H9 (cell line): ENCODE measurements around the gene ZNF641. TPM values are rescaled to one million over a fixed set of nuclear protein-coding genes. Genes with fewer than 3 reads are reported as not detected.
"Not testable (repeated sequence)": the region's sequence is repeated elsewhere in the genome, so short reads cannot be mapped to it uniquely, and the experiment has no call there.

Experiments
- DNase-seq: peaks from one replicate; pipeline ENCODE4 v3.0.0-alpha.2; 2017
- H2AFZ ChIP-seq: one replicate; pipeline ENCODE4 v1.6.1; 2013; ENCODE audit warnings: mild to moderate bottlenecking, low read length, control low read depth, moderate library complexity
- H2AK5ac ChIP-seq: 2 replicates; pipeline ENCODE4 v1.6.1; 2013; ENCODE audit warnings: low read length, control low read depth, mixed read lengths; ENCODE audit not compliant: insufficient read length
- H2BK120ac ChIP-seq: one replicate; pipeline ENCODE4 v1.6.1; 2013; ENCODE audit warnings: low read depth, mild to moderate bottlenecking, low read length, control low read depth, inconsistent platforms; ENCODE audit not compliant: poor library complexity, severe bottlenecking
- H2BK12ac ChIP-seq: 2 replicates; pipeline ENCODE4 v1.6.1; 2013; ENCODE audit warnings: low read length, control low read depth, mixed read lengths, low read depth; ENCODE audit not compliant: insufficient read length
- H2BK15ac ChIP-seq: 2 replicates; pipeline ENCODE4 v1.6.1; 2013; ENCODE audit warnings: low read depth, low read length, control low read depth
- H2BK20ac ChIP-seq: one replicate; pipeline ENCODE4 v1.6.1; 2013; ENCODE audit warnings: low read depth, mild to moderate bottlenecking, low read length, control low read depth, inconsistent platforms; ENCODE audit not compliant: poor library complexity, severe bottlenecking
- H2BK5ac ChIP-seq: 2 replicates; pipeline ENCODE4 v1.6.1; 2013; ENCODE audit warnings: low read length, control low read depth, mixed read lengths; ENCODE audit not compliant: insufficient read length
- H3K14ac ChIP-seq: 2 replicates; pipeline ENCODE4 v1.6.1; 2013; ENCODE audit warnings: low read length, control low read depth; ENCODE audit not compliant: insufficient read depth
- H3K18ac ChIP-seq: 2 replicates; pipeline ENCODE4 v1.6.1; 2013; ENCODE audit warnings: low read depth, mild to moderate bottlenecking, mixed read lengths, low read length, control low read depth; ENCODE audit not compliant: insufficient read length
- H3K23ac ChIP-seq: 2 replicates; pipeline ENCODE4 v1.6.1; 2013; ENCODE audit warnings: low read length, control low read depth, mixed read lengths, low read depth; ENCODE audit not compliant: insufficient read length
- H3K23me2 ChIP-seq: 2 replicates; pipeline ENCODE4 v1.6.1; 2013; ENCODE audit warnings: low read depth, mild to moderate bottlenecking, mixed read lengths, low read length, control low read depth; ENCODE audit not compliant: insufficient read length, poor library complexity, severe bottlenecking
- H3K27ac ChIP-seq: 2 replicates; pipeline ENCODE4 v1.5.1; 2013; ENCODE audit warnings: low read length, control low read depth, mixed read lengths, low read depth; ENCODE audit not compliant: insufficient read length
- H3K27me3 ChIP-seq: 2 replicates; pipeline ENCODE4 v1.6.1; 2013; ENCODE audit warnings: low read length, control low read depth, inconsistent platforms; ENCODE audit not compliant: insufficient read depth
- H3K4ac ChIP-seq: 2 replicates; pipeline ENCODE4 v1.6.1; 2013; ENCODE audit warnings: low read depth, mild to moderate bottlenecking, control low read depth, inconsistent platforms, low read length, moderate library complexity
- H3K4me1 ChIP-seq: 2 replicates; pipeline ENCODE4 v1.6.1; 2013; ENCODE audit warnings: low read length, control low read depth, inconsistent platforms; ENCODE audit not compliant: insufficient read depth
- H3K4me2 ChIP-seq: 2 replicates; pipeline ENCODE4 v1.6.1; 2013; ENCODE audit warnings: low read length, control low read depth, mixed read lengths; ENCODE audit not compliant: insufficient read length, insufficient read depth
- H3K56ac ChIP-seq: 2 replicates; pipeline ENCODE4 v1.6.1; 2013; ENCODE audit warnings: low read depth, mild to moderate bottlenecking, mixed read lengths, low read length, control low read depth; ENCODE audit not compliant: insufficient read length
- H3K79me1 ChIP-seq: 2 replicates; pipeline ENCODE4 v1.6.1; 2013; ENCODE audit warnings: low read depth, mild to moderate bottlenecking, moderate library complexity, low read length, control low read depth, inconsistent platforms; ENCODE audit not compliant: insufficient read depth, poor library complexity, severe bottlenecking
- H3K79me2 ChIP-seq: 2 replicates; pipeline ENCODE4 v1.6.1; 2013; ENCODE audit warnings: low read length, control low read depth, inconsistent platforms; ENCODE audit not compliant: insufficient read depth
- H3K9ac ChIP-seq: 2 replicates; pipeline ENCODE4 v1.6.1; 2013; ENCODE audit warnings: low read length, control low read depth, mixed read lengths; ENCODE audit not compliant: insufficient read length; ENCODE audit errors: extremely low read depth
- H3K9me3 ChIP-seq: one replicate; pipeline ENCODE4 v1.6.1; 2013; ENCODE audit warnings: low read depth, low read length, inconsistent platforms; ENCODE audit not compliant: control insufficient read depth
- H3T11ph ChIP-seq: one replicate; pipeline ENCODE4 v1.6.1; 2013; ENCODE audit warnings: mild to moderate bottlenecking, low read length, control low read depth, inconsistent platforms
- H4K20me1 ChIP-seq: one replicate; pipeline ENCODE4 v1.6.1; 2013; ENCODE audit not compliant: control insufficient read depth, insufficient read length, insufficient read depth
- H4K5ac ChIP-seq: 2 replicates; pipeline ENCODE4 v1.6.1; 2013; ENCODE audit warnings: low read depth, mild to moderate bottlenecking, mixed read lengths, low read length, control low read depth; ENCODE audit not compliant: insufficient read length
- H4K8ac ChIP-seq: replicated peaks from 2 replicates; pipeline ENCODE4 v1.6.1; 2013; ENCODE audit warnings: low read length, control low read depth, mixed read lengths, low read depth; ENCODE audit not compliant: insufficient read length
- H4K91ac ChIP-seq: 2 replicates; pipeline ENCODE4 v1.6.1; 2013; ENCODE audit warnings: low read depth, mild to moderate bottlenecking, moderate library complexity, mixed read lengths, low read length, control low read depth; ENCODE audit not compliant: insufficient read length
- H3K27ac Mint-ChIP-seq, 3 experiments: 2 replicates in 2 of 3; 3 replicates in 1 of 3; pipeline ENCODE4 v1.8.0; 2020 to 2021; ENCODE audit warnings: mixed read lengths in 3 of 3, mild to moderate bottlenecking in 1 of 3, moderate library complexity in 1 of 3
- H3K27me3 Mint-ChIP-seq: 2 replicates; pipeline ENCODE4 v1.8.0; 2021; ENCODE audit warnings: low read depth, mild to moderate bottlenecking, moderate library complexity, mixed read lengths
- H3K36me3 Mint-ChIP-seq, 3 experiments: 2 replicates in 2 of 3; 3 replicates in 1 of 3; pipeline ENCODE4 v1.8.0; 2020 to 2021; ENCODE audit warnings: low read depth in 3 of 3, mixed read lengths in 3 of 3; ENCODE audit not compliant: insufficient read depth in 1 of 3
- H3K4me1 Mint-ChIP-seq, 2 experiments: 2 replicates each; pipeline ENCODE4 v1.8.0; 2020; ENCODE audit warnings: mixed read lengths in 2 of 2
- H3K4me3 Mint-ChIP-seq, 2 experiments: 2 replicates in 1 of 2; 3 replicates in 1 of 2; pipeline ENCODE4 v1.8.0; 2020 to 2021; ENCODE audit warnings: mild to moderate bottlenecking in 2 of 2, mixed read lengths in 2 of 2, moderate library complexity in 1 of 2
- H3K9me3 Mint-ChIP-seq, 2 experiments: 2 replicates in 1 of 2; 3 replicates in 1 of 2; pipeline ENCODE4 v1.8.0; 2020; ENCODE audit warnings: mild to moderate bottlenecking in 2 of 2, mixed read lengths in 2 of 2, moderate library complexity in 1 of 2
- WGBS: extraction: QIAGEN DNeasy Blood & Tissue Kit; methylation state at CpG from one replicate; pipeline ENCODE4 v1.1.7; 2013; ENCODE audit warnings: missing lambda C conversion rate, low lambda C conversion rate, mixed read lengths; ENCODE audit not compliant: insufficient read length; ENCODE audit errors: extremely low coverage; 5-methylcytosine and 5-hydroxymethylcytosine counted together
- total RNA-seq: library from RNA; stranded (reverse); gene quantifications from 2 replicates; pipeline ENCODE4 v1.2.1, GENCODE V29; 2021
- TF ChIP-seq, protein P1 (sequence below): fragments of 200-600 bp; sonication (generic); conservative IDR thresholded peaks from 3 replicates; pipeline ENCODE4 v1.8.0; 2021; ENCODE audit warnings: antibody characterized with exemption, mild to moderate bottlenecking

Gene ZNF641
- total RNA-seq, 1 experiment from 2014 or later, result 8.5 TPM

- WGBS, result no CpG with 5 or more reads among the region's 5 CpGs
- H3K56ac ChIP-seq, result no peak overlapping the region
- H2AK5ac ChIP-seq, result no peak overlapping the region
- DNase-seq, result no peak
- H2BK120ac ChIP-seq, result no peak overlapping the region
- Mint-ChIP-seq H3K4me3 (no peak overlapping the region), H3K27me3 (peaks cover 7% of the 10 kb centered on the region), H3K27ac (no peak overlapping the region), H3K9me3 (peaks cover 0 to 18% of the 10 kb centered on the region in 2 experiments; a peak in 1 of 5 replicates), H3K36me3 (no peaks in the 10 kb centered on the region), H3K4me1 (no peaks in the 10 kb centered on the region; a peak in 1 of 4 replicates)
- H3T11ph ChIP-seq, result no peak overlapping the region
- H2AFZ ChIP-seq, result no peak overlapping the region
- no peaks in the 10 kb centered on the region for H3K9me3 ChIP-seq
- no peak overlapping the region for H4K5ac ChIP-seq
- no peak overlapping the region for H2BK20ac ChIP-seq
- TF ChIP-seq, protein P1, sequence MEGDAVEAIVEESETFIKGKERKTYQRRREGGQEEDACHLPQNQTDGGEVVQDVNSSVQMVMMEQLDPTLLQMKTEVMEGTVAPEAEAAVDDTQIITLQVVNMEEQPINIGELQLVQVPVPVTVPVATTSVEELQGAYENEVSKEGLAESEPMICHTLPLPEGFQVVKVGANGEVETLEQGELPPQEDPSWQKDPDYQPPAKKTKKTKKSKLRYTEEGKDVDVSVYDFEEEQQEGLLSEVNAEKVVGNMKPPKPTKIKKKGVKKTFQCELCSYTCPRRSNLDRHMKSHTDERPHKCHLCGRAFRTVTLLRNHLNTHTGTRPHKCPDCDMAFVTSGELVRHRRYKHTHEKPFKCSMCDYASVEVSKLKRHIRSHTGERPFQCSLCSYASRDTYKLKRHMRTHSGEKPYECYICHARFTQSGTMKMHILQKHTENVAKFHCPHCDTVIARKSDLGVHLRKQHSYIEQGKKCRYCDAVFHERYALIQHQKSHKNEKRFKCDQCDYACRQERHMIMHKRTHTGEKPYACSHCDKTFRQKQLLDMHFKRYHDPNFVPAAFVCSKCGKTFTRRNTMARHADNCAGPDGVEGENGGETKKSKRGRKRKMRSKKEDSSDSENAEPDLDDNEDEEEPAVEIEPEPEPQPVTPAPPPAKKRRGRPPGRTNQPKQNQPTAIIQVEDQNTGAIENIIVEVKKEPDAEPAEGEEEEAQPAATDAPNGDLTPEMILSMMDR, result no peak
- no peak overlapping the region for H4K8ac ChIP-seq
- no peak overlapping the region for H3K4ac ChIP-seq
- no peaks in the 10 kb centered on the region for H3K23me2 ChIP-seq
- no peak overlapping the region for H2BK5ac ChIP-seq
- H3K9ac ChIP-seq, result no peak overlapping the region
- no peak overlapping the region for H3K27ac ChIP-seq
- H3K18ac ChIP-seq, result no peak overlapping the region
- no peak overlapping the region for H3K14ac ChIP-seq
- H3K4me2 ChIP-seq, result no peak overlapping the region
- no peaks in the 10 kb centered on the region for H3K27me3 ChIP-seq
- H2BK15ac ChIP-seq, result no peak overlapping the region
- H3K4me1 ChIP-seq, result no peaks in the 10 kb centered on the region
- H4K20me1 ChIP-seq, result no peaks in the 10 kb centered on the region
- H3K79me1 ChIP-seq, result no peaks in the 10 kb centered on the region
- no peak overlapping the region for H3K23ac ChIP-seq
- no peak overlapping the region for H4K91ac ChIP-seq
- H2BK12ac ChIP-seq, result no peak overlapping the region
- no peaks in the 10 kb centered on the region for H3K79me2 ChIP-seq
These were observed 15.9 kb downstream of the ZNF641 start for GRCh38 chr12:48334808-48335207.

DNA sequence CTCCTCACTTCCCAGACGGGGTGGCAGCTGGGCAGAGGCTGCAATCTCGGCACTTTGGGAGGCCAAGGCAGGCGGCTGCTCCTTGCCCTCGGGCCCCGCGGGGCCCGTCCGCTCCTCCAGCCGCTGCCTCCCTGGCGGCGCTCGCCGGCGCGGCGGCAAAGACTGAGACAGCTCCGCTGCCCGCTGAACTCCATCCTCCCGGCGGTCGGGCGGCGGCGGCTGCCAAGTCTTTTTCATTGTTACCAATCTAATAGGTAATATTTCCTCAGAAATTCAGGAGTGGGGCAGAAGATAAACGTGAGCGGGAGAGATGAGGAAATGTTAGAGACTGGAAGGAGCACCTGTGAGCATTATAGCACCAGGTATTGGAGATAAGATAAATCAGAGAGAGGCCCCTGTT lies 17.0 kb downstream of the ZNF641 start:
- H3K14ac ChIP-seq, H3K27ac ChIP-seq, H3K36me3 Mint-ChIP-seq, H2AK5ac ChIP-seq, H4K91ac ChIP-seq, H3T11ph ChIP-seq, H3K4me1 Mint-ChIP-seq, H3K79me2 ChIP-seq, H2BK12ac ChIP-seq, H3K4me3 Mint-ChIP-seq, H2BK20ac ChIP-seq, H4K8ac ChIP-seq, H3K4me2 ChIP-seq, H3K4me1 ChIP-seq, DNase-seq, H2BK15ac ChIP-seq, H3K27me3 Mint-ChIP-seq, H3K4ac ChIP-seq, H3K27me3 ChIP-seq, H3K9ac ChIP-seq, H3K23me2 ChIP-seq, H3K79me1 ChIP-seq, H3K56ac ChIP-seq, H4K20me1 ChIP-seq, H2BK120ac ChIP-seq, H3K18ac ChIP-seq, H4K5ac ChIP-seq, H3K27ac Mint-ChIP-seq, H2BK5ac ChIP-seq, H3K23ac ChIP-seq, H2AFZ ChIP-seq, H3K9me3 ChIP-seq: not testable (repeated sequence)
- no CpG with 5 or more reads among the region's 26 CpGs for WGBS
- H3K9me3 Mint-ChIP-seq, result peaks cover 0 to 22% of the 10 kb centered on the region in 2 experiments; a peak in 2 of 5 replicates
